NCI-H2196 treated with DMSO at 0.1 percent for 48 hours (cell line): ENCODE data around the gene ZNF892.
"Not testable (repeated sequence)": the region's sequence is repeated elsewhere in the genome, so short reads cannot be mapped to it uniquely, and the experiment has no call there.

ENCODE experiments used
- DNase-seq: peaks from one replicate; lab custom pipeline; 2025; ENCODE audit not compliant: unreplicated experiment; lab: John Stamatoyannopoulos, UW

The ZNF892 gene

GRCh38 chr2:95220449-95220848 lies 13.1 kb downstream of the ZNF892 start:
- DNase-seq: no peak

GRCh38 chr2:95225658-95226057 lies 18.3 kb downstream of the ZNF892 start:
- no peak for DNase-seq

- DNase-seq: peak; percentile 45
These were observed 24.4 kb downstream of the ZNF892 start for GRCh38 chr2:95231723-95232122.

GRCh38 chr2:95232232-95232631 lies 24.9 kb downstream of the ZNF892 start:
- DNase-seq: no peak

- no peak for DNase-seq
These were observed 27.0 kb downstream of the ZNF892 start for GRCh38 chr2:95234286-95234785.

- DNase-seq: no peak
These were observed 27.5 kb downstream of the ZNF892 start for GRCh38 chr2:95234816-95235215.

- DNase-seq: no peak
These were observed 30.8 kb downstream of the ZNF892 start for GRCh38 chr2:95238131-95238530.

GRCh38 chr2:95240091-95240490 lies 32.8 kb downstream of the ZNF892 start:
- DNase-seq: no peak

- DNase-seq: no peak
These were observed 33.2 kb downstream of the ZNF892 start for GRCh38 chr2:95240556-95240955.

- not testable (repeated sequence) for DNase-seq
These were observed 34.8 kb downstream of the ZNF892 start for GRCh38 chr2:95242084-95242483.
